8988T (cell line): ENCODE data around the gene HDGFL3.

Experiments
- DNase-seq: peaks from one replicate; pipeline ENCODE4 v3.0.0; 2011

HDGFL3 gene

DNA sequence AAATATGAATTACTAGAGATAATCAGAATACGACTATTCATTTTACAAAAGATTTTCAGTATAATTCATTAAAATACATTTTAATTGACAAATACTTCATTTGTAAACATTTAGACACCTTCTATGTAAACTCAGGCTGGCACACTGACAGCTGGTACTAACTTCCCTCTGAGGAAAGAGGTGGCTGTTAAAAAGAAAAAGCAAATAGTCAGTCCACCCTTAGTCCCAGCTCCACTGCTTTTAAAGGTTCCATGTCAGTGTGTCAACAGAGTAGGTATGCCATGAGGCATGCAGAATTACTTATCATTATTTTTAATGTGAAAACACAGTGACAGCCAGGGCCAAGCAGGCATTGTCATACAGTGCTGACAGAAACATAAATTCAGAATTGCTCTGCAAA is 84.1 kb downstream of the HDGFL3 start:
- DNase-seq, result no peak

DNA sequence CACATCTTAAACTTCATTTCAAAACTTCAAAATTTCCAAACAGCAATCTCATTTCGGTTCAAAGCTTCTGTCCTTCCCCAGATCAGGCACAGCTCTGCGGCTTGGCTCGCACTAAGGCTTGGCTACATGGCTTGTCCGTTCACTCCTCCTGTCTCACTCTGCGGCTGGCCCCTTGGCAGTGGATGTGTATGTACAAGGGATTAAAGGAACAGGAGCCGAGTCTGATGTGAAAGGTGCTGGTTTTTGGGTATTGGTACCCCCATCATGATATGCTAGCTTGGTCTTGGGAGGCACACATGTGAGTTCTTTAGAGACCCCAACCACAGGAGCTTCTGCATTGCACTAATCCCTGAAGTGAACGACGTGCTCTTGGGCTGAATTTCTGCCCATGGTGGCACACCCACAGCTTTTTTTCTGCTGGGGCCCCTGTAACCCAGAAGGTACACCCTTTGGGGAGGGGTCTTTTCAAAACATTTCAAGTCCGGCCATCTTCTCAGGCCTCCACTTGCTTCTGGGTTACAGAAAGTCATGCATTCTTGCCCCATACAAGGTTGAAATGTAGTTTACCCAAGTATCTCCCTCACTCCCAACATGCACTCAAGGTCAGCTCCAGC is 87.5 kb downstream of the HDGFL3 start:
- DNase-seq, result no peak

DNA sequence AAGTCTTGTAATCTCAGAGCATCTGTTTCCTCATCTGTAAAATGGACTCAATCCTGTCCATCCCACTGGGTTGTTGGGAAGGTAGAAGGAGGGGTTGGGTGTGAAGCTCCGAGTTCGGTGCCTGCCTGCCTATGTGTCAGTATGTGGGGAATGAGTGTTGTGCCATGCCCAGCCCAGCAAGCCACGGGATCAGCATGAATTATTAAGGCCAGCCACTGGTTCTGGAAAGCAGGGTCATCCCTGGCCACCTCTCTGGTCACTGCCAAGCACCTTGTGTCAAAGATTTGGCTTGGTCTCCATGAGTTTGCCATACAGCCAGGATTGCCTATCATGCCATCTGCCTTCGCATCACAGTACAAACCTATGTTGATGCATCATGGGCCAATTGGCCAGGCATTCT is 88.7 kb downstream of the HDGFL3 start:
- no peak for DNase-seq

DNA sequence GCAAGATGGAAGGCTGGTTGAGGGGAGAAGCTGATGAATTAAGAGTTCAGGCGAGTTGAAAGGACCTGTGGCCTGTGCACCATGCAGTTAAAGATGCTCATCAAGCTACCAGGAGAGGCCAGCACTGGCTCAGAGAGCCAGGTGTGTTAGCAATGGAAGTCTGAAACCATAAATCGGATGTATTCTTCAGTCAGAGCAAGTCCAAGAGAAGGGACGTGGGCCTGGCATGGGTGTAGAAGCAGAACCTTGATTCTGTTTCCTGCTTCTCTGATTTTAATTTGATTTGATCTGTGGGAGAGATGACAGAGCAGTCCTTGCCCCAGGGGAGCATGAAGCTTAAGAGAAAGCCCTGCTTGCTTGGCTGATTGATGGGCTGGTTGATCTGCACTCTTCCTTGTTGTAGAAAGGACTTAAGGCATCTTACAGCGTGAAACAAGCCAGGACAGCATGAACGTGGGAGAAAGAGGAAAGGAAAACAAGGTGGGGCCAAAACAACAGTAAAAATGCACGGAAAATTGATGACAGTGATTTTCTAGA is 89.3 kb downstream of the HDGFL3 start:
- no peak for DNase-seq

DNA sequence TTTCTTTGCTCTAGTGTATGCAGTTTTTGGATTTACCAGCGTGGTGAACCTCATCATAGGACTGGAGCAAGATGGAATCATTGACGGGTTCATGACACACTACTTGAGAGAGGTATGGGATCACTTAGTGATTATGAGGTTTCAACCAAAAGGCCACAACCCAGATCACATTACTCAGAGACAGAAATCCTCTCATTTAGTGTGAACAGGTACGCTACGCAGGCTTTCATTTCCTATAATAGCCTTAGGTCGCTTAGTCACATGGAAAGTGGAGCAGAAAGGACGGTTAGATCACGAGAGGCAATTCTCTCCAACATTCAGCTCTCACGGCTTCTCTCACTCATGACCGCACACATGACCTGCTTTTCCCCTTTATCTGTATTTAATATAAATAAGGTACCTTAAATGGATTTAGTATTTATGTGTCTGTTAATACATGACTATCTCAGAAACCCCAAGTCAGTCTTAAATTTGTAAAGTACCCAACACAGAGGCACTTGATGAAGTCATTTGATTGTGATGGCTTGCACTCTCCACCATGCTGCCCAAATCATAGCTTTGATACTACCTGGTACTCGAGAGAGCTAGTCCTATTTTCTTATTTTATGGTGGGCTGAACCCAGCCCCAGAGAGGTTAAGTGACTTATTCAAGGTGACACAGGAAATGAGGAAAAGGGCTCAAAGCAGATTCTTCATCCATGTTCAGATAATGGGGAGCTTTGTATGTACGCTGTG is 91.6 kb downstream of the HDGFL3 start:
- no peak for DNase-seq

DNA sequence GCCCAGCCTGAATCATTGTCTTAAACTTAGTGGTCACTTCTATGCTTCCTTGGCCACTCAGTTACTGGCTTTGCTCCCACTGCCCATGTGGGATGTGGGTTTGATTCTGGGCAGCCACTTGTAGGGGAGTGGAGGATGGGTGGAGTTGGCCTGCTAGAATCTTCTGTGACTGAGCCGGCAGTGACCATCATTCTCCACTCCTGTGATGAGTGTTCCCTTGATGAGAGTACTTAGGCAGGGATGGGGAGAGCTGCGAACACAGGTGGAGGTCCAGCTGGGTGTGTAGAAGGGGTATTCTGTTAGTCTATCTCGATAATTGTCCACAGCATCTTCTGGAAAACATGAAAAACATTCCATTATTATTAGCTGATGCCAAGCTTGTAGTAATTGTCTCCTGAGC is 92.2 kb downstream of the HDGFL3 start:
- no peak for DNase-seq

DNA sequence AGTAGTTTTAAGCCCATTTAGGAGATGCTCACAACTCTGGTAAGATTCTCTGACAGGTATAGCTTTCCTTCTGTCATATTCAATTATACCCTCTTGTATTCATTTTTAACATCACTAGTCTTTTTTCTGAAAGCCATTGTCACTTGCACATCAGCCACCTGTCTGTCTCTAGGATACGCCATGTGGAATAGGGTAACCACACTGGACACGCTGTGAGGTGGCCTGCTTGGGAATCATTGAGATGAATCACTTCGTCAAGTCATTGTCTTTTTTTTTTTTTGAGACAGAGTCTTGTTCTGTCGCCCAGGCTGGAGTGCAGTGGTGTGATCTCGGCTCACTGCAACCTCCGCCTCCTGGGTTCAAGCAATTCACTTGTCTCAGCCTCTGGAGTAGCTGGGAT is 92.8 kb downstream of the HDGFL3 start:
- no peak for DNase-seq

DNA sequence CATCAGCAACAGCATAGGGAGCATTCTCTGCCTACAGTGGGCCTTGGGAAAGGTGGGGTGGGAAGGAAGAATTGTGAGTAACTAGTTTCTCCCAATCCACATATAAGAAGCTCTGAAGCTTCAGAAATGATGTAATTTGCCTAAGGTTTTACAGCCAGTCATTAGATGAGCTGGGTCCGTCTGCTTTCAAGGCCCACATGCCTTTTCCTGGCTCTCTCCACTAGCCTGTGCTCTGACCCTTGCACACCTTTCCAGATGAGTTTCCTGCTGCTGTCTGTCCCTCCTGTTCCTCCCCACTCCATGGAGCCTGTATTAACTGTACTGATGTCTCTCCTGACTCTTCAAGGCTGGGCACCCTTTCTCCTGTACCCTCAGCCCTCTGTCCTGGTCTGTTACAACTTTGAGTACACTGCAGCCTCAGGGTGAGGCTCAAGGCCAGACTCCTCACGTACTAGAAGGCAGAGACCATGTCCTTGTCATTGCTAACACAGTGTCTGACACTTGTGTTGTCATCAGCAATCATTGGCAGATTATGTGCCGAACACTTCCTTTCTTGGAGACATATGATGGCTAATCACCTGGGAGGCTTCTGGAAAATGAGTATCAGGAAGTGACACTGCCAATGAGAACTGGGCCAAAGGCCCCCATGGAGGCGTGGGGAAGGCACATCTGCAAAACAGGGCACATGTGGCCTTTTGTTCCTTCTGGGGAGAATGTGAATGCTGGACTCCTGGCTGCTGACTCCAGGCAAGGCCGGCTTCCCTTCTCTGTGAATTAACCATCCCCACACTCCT is 93.5 kb downstream of the HDGFL3 start:
- no peak for DNase-seq

DNA sequence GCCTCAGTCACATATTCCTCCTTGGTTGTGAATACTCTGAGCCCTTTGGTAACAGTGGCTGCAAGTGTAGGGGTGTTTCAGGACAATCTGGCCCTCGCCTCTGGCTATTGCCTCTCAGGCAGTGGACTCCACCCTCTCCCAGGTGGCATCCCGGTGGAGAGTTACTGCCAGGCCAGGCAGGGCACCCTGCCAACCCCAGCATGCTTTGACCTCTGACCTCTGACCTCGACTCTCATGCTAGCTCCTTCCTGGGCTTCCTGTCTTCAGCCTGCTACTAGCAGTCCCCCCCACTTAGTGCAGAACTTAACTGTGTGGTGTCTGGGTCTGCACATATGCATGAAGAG is 94.7 kb downstream of the HDGFL3 start:
- DNase-seq, result no peak

DNA sequence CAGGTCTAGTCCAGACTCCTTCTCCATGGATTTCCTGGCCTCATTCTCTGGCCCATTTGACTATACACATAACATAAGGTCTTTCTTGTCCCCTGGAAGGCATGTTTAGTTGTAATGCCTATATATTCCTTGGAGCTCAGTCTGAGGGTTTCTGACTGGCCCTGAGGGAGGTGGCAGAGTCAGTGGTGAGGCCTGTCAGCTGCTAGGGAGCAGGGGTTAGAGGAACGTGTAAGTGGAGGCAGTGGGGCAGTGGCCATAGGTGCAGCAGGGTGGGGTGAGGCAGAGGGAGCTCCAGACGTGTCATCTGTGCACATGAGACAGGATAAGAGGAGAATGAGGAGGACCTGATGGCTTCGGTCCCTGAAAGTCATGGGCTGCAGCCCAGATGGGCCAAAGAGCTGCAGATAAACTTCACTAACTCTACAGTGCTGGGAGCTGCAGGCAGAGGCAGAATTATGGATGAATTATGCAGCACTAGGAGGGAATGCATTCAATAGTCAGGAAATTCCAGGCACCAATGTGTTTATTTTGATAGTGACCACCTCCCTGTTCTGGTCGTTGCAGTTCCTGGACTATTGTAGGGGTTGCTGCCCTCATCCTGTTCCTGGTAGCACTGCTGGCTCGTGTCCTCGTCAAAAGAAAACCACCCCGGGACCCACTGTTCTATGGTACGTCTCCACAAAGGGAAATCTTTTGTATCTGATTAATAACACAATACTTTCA is 95.2 kb downstream of the HDGFL3 start:
- no peak for DNase-seq

DNA sequence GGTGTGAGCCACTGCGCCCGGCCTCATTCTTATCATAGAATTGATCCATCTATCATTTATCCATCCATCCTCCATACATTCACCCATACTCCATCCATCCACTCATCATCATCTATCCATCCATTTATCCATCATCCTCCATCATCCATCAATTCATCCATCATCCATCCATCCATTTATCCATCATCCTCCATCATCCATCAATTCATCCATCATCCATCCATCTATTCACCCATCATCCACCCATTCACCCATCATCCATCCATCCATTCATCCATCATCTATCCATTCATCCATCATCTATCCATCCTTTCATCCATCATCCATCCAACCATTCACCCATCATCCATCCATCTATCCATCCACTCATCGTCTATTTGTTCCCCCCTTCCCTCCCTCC is 96.5 kb downstream of the HDGFL3 start:
- DNase-seq, result no peak

DNA sequence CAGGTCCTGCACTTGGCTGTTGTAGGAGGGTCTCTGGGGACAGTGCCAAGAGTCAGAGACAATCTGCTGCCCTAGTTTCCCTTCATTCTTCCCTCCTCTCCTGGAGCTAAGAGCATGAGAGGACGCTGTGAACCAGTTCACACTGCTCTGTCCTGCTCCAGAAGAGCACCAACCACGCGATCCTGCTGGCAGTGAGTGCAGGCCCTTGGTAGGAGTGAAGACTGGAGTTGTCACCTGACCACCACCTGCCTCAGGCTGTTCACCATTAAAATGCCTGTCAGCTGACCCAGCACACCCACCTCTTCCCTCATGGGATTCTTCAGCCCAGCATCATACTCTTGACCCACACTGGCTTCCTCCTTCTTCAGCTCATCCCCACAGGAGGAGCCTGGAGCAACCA is 97.2 kb downstream of the HDGFL3 start:
- DNase-seq, result no peak

DNA sequence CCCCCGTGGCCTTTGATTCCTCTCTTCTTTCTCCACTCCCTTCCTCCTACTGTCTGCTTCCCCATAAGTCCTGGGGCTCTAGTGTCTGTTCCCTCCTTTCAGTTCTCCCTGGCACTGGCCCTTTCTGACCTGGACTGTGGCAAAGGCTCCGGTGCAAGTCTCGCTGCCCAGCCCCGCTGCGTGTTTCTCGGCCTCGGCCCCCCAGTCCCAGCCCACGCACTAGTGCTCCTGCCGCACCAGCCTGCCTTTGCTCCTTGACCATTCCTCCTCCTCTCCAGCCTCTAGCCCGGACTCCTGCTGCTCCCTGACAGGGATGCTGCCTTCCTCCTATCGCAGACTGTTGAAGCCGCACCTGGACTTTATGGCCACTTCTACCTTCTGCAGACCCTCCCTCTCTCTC is 98.1 kb downstream of the HDGFL3 start:
- no peak for DNase-seq

DNA sequence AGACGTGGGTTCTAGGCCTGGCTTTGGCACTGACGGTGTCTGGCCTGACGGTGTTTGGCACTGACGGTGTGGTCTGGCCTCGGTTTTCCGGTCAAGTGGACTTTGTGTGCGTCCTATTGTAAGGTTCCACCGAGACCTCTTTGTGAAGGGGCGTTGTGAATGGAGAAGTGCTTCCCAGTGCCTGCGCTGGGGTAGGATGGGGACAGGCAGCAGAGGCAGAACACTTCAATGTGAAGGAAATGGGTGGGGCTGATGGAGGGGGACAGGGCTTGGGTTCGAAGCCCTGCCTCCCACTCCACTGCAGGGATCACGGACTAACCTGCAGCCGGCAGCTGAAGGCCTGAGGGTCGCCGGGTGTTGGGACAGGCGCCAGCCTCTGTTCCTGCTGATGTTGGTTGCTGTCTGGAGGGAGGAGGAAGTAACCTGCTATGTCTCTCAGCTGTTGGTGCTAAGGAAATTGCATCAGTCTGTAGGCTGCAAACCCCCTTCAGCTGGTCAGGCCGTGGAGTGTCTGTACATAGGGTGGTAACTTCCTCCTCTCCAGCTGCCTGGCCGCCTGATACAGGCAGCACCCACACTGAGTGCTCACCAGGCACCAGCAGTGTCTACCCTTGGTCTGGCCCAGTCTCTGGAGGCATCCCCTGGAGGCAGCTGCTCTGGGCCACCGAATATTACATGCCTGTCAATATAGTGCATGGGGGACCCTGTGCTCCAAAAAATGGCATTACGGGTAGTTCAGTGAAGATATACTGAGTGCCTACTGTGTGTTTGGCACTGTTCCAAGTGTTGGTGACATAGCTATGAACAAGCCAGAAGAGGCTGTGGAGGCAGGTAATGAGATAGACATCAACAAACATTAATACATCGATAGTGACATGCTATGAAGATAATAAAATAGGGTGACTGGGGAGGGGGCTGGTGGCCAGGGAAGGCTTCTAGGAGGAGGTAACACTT is 99.1 kb downstream of the HDGFL3 start:
- no peak for DNase-seq

DNA sequence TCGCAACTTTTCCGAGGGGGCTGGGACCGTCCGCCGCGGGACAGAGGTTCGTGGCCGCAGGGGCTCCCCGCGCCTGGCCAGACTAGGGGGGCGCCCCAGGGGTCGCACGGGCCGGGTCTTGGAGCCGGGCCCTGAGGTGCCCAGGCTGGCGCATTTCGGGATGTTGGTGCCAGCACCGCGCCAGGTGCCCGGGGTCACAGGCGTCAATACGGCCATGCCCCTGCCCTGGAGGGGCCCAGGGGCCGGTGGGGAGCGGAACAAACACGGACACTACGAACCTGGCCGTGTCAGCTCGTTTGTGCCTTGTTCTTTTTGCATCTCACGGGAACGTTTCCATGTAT is 99.8 kb downstream of the HDGFL3 start:
- DNase-seq, result no peak

DNA sequence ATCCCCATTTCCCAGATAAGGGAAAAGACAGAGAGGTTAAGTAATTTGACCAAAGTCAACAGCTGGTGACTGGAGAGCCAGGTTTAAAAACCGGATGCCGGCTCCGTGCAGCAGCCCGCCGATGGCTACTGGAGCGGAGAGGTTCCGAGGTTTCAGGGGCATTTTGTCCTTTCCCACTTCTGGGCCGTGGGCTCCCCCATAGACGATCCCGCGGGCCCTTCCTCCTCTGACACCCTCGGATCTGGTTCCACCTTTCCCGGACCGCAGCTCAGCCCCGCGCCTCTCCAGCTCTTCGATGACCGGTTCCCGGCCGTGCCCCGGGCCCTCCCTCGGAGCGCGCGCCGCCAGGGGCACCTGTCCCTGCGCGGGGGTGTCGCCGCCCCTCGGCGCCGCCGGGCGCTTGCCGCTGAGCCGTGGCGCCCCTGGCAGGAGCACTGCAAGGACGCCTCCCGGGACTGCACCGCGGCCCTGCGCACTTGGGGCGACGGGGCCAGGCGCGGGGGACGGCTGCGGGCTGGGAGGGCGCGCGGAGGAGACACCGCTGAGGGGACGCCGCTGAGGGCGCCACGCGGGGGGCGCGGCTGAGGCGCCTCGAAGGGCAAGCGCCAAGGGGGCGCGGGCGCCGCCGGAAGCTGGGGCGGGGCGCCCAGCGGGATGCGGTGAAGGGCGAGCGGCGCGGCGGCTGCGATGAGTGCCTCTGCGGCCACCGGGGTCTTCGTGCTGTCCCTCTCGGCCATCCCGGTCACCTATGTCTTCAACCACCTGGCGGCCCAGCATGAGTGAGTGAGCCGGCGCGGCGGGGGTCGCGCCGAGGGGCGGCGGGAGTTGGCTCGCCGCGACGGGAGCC is 100.4 kb downstream of the HDGFL3 start, which contains the start of gene TM6SF1:
Gene TM6SF1, plus strand, starts transcription at position 652 of the 847 bp plus-strand sequence. Its CDS starts 36 bp downstream, at position 688.
- DNase-seq, result no peak

DNA sequence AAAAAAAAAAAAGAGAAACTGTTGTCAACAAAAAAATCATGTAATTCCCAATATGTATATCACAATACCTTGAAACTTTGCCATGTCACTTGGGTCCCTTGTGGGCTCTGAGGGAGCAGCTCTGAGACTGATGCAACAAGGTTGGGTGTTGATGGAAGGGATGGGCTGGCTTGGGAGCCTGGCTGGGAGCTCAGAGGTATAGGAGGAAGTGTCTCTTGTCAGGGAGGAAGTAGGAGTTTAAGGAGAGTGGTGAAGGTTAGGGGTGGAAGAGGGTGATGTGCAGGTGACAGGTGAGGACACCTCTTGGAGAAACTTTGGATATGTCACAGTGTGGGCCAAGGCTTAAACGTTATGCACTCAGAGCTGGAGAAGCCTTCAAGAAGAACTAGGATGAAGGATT is 102.2 kb downstream of the HDGFL3 start:
- DNase-seq, result no peak

DNA sequence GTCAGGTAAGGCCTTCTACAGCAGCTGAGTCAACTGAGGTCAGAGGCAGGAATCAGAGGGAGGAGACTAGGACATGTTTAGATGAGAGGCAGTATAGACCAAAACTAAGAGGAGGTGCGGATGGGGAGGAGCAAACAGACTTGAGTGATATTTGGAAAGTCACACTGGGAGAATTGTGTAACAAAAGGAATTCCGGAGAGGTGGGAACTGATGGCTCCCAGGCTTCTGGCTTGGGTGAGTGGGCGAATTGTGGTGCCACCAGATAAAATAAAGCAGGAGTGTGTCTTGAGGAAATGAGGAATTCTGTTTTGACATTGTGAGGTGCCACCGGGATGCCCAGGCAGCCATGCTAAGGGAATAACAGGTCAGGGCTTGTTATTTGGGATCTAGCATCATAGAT is 103.5 kb downstream of the HDGFL3 start:
- no peak for DNase-seq

DNA sequence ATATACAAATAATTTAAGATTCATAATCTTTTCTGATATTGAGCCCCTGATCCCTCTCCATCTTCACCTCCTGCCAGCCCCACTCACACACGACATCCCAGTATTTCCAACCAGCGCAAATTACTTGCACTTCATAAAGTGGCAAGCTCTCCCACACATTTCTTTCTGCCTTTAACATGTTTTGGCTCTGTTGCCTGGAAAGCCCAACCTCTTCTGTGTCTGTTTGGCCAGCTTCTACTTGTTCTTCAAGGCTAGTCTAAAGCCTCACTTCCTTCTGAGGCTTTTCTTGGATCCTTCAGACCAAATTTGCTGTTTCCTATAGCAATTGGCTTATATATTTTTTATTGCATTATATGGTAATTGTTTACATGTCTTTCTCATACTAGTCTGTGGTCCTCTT is 105.3 kb downstream of the HDGFL3 start:
- no peak for DNase-seq

DNA sequence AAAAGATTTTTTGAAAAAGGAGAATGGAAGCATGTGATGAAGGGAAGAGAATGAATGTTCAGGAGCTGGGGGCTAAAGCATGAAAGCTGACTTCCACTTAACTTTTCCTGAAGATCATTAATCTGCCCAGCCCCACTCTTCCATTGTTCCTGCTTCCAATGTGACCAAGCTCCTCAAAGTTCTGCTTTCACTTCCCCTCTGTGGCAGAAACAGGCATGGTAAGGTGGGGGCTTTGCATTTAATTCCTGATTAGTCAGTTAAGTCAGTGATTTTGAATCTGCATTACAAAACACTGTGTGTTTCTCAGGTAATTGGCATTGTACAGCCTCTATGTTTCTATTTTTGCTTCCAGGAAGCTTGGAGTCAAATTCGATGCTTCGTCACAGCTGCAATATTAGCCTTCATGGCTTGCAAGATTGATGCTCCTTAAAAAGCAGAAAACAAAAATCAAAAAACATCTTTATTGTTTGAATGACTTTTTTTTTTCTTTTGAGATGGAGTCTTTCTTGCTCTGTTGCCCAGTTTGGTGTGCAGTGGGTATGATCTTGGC is 107.5 kb downstream of the HDGFL3 start:
- no peak for DNase-seq

DNA sequence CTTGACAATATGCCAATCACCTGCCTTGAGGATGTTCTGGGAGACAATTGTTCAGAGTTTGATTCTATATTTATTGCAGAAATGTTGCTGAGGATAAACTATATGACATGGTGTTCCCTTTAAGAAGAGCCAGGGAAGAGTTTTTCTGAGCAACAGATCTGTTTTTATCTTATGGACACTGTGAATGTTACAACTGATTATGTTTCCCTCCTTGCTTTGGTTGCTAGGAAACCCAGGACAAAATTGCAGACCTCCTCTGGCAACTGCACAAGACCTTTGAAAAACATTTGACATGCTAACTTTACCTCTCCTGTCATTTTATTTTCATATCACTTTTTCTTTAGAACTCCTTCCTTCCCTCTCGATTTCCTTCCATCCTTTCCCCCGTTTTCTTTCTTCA is 108.3 kb downstream of the HDGFL3 start:
- no peak for DNase-seq
